ENCODE measurements around the gene JOSD2.

JOSD2 gene

DNA sequence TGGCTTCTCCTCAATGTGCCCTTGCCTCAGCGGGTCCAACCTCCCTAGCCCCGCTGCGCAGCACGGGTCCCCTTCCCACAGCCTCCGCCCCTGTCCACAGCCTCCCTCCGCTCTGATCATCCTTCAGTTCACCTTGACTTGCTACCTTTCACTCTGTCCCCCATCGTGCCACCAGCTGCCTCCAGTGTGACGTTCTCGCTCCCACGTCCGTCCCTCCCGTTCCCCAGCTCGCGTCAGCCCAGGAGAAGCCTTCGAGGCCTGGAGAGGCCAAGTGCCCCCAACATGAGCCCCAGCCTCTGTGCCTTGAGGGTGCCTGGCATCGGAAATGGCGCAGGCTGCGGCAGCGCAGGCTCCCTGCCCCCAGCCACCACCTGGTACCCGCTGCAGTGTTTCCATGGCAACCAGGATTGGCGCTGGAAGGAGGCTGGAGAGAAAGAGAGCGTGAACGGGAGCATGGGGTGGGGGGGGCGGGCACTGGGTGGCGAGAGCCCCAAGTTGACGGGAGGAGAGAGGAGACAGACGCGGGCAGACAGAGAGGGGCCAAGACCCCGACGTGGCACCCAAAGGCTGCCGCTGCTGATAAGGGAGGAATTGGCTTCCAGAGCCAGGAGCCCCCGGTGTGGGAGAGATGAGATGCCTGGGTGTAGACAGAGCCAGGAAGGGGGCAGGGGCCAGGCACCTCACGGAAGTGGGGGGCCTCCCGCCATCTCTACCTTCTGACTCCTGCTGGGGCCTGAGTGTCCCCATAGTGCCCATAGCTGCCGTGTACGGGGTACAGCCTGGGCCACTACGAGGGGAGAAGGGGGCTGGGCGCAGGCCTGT lies 3.6 kb upstream of the JOSD2 start:
- no peak overlapping the region for H3K4me3 ChIP-seq (ENCODE audit: low read depth, low read length)

DNA sequence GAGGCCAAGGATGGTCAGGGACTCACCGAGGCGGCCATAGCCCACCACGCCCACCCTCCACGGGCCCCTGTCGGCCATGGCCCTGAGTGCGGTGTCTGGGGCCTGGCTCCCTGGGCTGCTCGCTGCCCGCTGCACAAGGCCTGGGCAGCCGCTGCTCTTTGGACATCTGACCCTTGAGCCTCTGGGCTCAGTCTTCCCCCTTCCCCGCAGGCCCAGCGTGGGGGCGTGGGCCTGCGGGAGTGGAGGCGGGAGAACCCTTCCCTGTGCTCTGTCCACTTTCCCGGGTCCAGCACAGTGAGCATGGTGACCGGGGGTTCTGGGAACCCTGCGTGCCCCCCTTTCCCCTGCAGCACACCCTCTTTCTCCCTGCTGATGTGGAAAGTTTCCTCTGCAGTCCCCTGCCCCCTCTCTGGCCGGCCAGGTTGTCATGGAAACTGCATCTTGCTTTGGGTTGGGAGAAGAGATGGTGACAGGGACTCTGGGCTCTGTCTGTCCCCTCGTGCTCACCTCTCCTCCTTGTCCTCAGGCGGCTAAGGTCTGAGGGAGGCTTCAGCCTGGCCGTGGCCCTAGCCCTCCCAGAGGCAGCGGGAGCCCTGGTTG lies 2.9 kb upstream of the JOSD2 start, which contains the start of gene ASPDH:
Gene ASPDH, minus strand, starts transcription at position 168 of the 600 bp plus-strand sequence. Its CDS starts 90 bp downstream, at position 78.
- no peak within 1 kb of the TSS for H3K4me3 ChIP-seq (ENCODE audit: low read depth, low read length)

DNA sequence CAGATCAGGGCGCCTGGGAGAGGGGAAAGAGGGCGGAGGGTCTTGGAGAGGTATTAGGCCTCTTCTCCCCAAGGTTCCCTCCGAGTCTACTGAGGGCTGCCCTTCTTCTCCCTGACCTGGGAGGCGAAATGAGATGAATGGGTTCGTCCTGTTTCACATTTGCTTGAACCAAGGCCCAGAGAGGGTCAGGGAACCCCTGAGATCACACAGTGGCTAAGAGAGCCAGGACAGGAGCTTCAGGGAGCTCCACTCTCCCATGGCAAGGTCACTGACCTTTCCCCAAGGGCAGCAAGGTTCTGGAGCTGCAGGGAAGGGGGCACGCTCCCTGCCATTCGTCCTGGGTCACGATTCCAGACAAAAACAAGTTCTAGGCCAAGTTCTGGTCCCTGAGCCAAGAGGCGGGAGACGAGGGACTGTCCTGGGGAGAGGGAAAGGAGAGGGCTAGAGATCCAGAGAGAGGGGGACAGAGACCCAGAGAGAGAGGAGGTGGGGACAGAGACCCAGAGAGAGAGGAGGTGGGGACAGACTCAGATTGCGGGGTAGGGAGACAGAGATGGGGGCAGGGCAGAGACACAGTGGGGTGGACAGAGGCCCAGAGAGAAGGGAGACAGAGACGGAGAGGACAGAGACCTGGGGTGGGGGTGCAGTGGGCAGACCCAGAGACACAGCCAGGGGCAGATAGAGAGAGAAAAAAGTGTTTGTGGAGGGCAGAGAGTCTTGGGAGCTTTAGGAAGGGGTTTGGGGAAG lies 2.2 kb upstream of the JOSD2 start:
- no peak overlapping the region for H3K4me3 ChIP-seq (ENCODE audit: low read depth, low read length)

DNA sequence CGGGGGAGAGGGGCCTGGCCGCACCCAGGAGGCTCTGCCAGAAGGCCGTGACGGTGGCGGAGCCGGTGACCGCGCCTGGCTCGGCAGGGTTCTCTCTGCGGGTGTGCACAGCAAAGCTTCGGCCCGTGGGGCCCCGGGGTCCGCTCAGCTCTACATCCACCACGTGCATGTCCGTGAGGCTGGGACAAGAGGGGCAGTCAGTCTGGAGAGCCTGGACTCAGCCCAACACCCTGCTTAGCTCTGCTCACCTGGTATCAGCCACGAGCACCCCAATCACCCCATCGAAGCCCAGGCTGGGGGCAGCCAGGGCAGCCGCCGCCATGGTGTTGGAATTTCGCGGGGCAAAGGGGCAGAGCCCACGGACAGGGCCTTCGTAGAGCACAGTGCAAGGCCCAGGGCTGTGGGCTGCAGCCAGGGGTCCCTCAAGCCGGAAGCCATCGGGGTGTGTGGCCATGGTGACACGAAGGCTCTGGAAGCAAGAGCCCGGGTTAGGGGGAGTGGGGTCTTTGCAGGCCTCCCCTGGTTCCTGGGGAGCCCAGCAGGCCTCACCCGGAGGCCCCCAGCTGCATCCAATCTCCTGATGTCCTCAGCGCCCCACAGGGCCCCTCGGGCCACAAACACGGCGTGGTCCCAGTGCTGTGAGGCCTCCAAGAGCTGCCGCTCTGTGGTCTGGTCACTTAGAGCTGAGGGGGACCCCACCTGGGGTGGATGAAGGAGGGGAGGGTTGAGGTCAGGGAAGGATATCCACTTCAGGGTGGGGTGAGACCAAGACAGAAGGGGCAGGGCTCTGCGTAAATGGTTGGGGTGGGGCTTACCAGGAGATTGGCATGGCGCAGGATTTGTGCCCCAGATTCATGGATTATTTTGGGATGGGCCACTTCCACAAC lies 1.4 kb upstream of the JOSD2 start:
- H3K4me3 ChIP-seq (ENCODE audit: low read depth, low read length), result no peak overlapping the region

DNA sequence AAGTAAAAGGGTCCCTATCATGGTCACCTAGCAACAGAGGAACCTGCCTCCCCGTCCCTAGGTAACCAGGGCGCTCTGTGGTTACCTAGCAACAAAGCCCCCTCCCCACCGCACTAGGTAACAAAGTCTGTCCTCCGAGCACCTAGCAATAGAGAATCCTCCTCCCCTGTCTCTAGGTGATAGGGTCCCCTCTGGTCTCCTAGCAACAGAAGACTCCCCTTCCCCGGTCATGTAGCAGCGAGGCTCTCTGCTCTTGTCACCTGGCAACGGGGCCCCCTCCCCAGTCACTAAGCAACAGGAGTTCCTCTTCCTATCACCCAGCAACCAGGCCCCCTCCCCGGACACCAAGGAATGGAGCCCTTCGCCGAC lies 307 bp downstream of the JOSD2 start:
- peak overlapping the region; percentile 63 for H3K4me3 ChIP-seq (ENCODE audit: low read depth, low read length)

DNA sequence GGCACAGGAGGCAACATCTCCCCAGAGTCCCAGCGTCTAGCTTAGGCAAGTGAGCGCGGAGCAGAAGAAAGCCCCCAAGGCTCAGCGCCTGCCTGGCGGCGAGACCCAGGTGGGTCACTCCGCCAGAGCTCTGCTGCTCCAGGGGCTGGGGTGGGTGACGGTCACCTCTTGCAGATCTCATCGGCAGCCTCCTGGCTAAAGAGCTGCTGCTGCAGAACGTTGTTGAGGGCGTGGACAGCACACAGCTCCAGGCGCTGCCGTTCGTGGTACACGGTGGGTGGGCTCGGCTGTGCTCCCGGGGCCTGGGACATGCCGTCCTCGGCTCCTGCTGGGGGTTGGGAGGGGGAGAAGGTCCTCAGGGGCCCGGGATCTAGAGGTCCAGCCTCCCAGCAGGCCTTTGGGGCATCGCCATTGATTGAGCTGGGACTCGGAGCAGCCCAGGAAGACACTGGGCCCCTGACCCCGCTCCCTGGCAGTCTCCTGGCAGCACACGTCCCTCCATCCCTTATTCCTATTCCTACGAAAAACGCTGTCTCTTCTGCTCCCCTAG lies 795 bp downstream of the JOSD2 start:
- peak overlapping the region; percentile 63 for H3K4me3 ChIP-seq (ENCODE audit: low read depth, low read length)

DNA sequence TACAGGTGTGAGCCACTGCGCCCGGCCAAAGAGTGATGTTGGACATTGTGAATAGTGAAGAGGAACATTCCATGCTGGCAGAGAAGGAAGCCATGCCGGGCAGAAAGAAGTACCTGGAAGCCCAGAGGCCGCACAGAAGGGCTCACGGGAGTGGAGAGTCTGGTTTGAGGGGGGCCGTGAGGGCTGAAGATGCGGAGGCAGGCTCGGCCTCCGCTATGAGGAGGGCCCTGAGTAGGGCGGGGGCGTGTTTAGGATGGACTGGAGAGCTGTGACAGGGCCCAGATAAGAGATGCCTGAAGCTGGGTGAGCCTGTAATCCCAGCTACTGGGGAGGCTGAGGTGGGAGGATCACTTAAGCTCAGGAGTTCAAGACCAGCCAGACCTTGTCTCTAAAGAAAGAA lies 1.6 kb downstream of the JOSD2 start:
- H3K4me3 ChIP-seq (ENCODE audit: low read depth, low read length), result no peak overlapping the region

DNA sequence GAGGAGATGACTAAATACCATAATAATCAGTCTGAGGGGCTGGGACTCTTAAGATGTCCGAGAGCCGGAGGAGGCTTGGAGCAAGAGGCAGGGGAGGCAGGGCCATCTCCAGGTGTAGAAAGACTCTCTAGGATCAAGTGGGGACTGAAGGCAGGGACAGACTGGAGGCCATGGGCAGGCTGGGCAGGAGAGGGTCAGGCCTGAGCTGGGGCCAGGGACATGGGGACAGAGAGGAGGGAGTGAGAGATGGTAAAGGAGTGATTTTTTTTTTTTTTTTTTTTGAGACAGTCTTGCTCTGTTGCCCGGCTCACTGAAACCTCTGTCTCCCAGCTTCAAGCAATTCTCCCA lies 2.2 kb downstream of the JOSD2 start:
- no peak overlapping the region for H3K4me3 ChIP-seq (ENCODE audit: low read depth, low read length)

DNA sequence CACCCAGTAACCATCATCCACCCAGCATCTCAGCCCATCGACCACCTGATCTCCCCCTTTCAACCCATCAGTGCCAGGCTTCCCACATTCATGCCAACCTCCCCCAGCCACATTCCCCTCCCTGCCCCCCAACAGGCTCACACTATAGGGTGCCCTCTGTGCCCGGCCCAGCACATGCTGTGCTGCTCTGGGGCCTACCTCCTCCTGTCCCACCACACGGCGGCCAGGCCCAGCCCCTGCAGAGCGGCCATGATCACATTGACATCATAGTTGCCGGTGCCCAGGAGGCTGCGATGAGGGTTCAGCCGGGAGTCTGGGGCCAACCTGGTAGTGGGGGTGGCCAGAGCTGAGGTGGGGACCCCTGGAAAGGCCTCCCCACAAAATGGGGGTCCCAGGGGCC lies 3.6 kb downstream of the JOSD2 start:
- no peak overlapping the region for H3K4me3 ChIP-seq (ENCODE audit: low read depth, low read length)

DNA sequence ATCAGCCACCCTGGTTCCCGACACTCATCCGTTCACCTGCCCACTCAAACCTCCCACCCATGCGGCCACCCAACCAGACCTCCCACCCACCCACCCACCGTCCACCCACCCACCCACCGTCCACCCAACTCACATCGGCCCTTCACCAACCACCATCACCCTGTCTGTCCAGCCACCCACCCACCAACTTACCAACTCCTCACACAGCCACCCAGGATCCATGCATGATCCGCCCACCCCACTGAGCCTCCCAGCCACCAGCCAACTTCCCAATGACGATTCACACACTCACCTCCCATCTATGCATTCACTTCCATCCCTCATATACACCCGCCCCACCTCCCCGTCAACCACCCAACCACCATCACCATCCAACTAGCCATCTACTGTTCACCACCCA lies 4.3 kb downstream of the JOSD2 start:
- no peak overlapping the region for H3K4me3 ChIP-seq (ENCODE audit: low read depth, low read length)

DNA sequence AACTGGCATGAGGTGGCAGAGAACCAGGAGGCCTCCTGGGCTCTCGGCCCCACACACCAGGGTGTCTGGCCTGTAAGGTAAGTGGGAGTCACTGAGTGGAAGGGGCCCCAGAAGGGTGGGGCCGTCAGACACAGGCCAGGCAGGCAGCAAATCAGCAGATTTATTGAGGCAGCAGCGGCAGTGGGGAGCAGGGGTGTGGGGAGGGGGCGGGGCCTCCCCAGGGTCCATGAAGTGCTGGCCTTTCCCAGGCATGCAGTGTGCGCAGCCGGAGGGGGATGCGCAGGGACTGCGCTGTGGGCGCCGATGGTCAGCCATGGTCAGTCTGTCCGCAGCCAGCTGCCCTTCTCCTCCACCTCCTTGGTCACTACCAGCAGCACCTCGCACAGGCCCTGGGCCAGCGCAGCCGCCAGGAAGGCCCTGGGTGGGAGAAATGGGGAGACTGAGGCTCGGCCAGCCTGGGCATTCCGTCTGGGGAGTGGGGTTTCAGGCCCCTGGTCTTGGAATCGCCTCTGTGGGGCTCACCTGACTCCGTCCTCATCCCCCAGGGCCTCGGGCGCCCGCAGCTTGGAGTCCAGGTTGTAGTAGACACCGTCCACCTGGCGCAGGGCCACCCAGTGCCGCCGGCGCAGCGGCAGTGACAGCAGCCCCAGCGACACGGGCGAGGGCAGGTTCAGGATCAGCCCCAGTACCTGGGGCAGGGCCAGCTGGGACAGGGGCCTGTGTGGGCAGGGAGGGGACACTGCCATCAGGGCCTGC lies 5.0 kb downstream of the JOSD2 start:
- no peak overlapping the region for H3K4me3 ChIP-seq (ENCODE audit: low read depth, low read length)

DNA sequence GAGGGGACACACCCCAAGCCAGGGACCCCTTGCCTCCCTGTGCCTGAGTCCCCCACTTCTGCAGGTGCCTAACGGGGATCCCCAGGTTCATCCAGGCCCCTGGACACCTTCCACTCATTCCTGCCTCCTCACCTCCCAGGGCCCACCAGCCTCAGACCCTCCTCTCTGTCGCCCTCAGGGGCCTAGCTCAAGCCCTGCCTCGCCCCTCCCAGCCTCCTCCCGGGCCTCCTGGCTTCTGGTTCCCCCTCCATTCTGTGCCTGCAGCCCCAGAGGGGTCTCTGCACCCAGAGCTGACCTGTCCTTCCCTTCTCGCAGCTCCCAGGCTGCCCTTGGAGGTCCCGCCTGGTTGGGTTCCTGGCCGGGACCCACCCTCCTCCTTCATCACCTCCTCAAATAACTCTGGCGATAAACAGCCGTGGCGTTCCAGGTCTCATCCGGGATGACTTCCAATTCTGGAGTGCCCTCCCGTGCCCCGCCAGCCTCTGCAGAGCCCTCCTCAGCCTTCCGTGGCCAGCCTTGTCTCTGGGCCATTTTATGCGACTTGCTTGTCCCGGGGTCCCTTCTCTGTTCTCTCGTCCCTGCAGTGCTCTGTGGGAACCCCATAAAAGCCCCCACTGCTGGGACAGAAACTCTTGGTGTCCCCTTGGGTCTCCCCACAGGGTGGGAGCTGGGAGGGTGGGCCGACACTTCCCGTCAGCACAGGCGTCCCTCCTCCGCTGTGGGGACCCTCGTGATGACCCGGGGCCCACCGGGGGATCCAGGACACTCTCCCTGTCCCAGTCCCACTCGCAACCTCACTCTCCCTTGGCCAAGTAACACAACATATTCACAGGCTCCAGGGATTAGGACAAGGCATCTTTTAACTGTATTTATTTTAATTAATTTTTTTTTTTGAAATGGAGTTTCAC lies 9.2 kb downstream of the JOSD2 start:
- no peak overlapping the region for H3K4me3 ChIP-seq (ENCODE audit: low read depth, low read length)

DNA sequence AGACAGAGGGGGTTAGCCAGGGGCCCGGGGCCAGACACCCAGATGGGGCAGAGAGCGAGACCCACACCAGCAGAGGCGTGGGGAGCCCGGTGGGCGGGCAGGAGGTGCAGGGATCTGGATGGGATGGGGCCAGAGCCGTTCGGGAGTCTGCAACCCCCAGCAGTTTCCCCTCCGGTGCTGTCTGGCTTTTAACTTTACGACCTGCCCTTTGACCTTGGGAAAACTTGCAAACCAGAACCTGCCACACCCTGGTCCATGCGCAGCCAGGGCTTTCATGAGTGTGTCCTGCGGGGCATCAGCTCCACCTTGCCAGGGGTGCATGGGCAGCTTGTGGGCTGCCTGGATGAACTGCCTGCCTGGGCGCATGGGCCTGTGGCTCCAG lies 9.8 kb downstream of the JOSD2 start:
- H3K4me3 ChIP-seq (ENCODE audit: low read depth, low read length), result no peak overlapping the region

DNA sequence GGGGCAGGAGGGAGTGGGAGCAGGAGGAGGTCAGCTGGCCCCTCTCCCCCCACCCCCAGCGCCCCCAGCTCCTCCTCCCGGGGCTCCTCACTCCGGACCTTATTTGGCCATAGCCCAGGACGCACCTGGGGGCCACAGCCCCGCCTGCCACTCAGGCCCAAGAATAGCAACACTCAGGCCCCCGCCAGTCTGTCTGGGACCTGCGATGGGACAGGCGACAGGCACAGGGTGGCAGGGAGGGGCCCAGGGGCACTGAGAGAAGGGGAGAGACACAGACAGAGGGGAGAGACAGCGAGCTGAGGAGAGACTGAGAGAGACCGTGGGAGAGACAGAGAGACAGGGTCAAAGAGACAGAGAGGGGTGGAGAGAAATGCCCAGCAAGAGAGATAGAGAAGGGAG lies 10.2 kb downstream of the JOSD2 start:
- H3K4me3 ChIP-seq (ENCODE audit: low read depth, low read length), result no peak overlapping the region

DNA sequence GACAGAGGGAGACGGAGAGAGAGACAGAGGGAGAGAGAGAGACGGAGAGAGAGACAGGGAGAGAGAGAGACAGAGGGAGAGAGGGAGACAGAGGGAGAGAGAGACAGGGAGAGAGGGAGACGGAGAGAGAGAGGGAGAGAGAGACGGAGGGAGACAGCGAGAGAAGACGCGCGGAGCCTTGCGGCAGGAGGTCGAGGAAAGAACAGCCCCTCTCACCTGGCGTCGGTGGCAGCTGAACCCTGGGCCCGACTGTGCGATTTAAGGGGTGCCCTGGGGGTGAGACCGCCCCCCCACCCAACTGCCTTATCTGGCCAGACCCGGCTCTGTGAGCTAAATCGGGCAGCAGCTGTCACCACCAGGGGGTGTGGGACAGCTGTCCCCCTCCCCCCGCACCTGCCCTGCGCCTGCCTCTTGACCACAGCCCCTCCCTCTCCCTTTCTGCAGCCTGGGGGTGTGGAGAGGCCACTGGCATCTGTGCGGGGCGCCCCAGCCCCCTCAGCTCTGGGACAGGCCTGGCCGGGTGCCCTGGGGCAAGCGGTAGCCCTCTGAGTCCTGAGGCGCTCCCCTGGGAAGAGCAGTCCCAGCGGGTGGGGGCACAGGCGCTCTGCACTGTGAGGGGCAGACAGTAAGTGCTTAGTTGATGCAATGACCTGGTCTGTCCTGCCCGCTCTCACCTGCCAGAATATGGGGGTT lies 10.8 kb downstream of the JOSD2 start:
- no peak overlapping the region for H3K4me3 ChIP-seq (ENCODE audit: low read depth, low read length)

DNA sequence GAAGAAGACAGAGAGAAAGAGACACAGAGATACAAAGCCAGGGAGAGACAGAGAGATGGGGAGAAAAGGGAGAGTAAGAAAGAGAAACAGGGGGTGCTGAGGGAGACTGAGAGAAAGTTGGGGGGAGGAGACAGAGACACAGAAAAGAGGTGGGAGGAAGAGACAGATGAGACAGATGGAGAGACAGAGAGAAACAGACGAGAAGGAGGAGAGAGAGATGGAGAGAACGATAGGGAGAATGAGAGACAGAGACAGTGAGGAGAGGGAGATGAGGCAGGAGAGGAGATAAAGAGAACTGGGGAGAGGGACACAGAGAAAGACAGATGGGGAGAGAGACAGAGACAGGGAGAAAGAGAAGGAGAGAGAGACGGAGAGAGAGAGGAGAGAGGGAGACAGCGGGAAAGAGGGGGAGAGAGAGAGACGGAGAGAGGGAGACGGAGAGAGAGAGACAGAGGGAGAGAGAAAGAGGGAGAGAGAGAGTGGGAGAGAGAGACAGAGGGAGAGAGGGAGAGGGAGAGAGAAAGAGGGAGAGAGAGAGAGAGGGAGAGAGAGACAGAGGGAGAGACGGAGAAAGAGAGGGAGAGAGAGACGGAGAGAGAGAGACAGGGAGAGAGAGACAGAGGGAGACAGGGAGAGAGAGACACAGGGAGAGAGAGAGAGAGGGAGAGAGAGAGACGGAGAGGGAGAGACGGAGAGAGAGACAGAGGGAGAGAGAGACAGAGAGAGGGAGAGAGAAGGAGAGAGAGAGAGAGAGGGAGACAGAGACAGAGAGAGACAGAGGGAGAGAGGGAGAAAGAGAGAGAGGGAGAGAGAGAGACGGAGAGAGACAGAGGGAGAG lies 12.6 kb downstream of the JOSD2 start:
- H3K4me3 ChIP-seq (ENCODE audit: low read depth, low read length), result no peak overlapping the region

DNA sequence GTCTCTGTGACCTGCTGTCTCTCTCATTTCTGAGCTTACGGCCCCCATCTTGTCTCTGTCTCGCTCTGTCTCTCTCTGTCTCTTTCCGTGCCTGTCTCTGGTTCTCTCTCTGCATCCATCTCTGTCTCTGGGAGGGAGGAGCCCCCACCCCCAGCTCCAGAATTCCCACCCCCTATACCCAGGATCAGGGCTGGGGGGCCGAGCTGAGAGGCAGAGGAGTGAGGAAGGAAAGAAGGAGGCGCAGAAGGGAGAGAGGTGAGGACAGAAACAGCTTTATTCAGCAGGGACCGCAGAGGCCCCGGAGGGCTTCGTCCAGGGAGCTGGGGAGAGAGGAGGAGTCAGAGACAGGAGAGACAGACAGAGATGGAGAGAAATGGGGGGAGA lies 14.0 kb downstream of the JOSD2 start:
- no peak overlapping the region for H3K4me3 ChIP-seq (ENCODE audit: low read depth, low read length)
